Hepatocyte (in vitro differentiated cells): Measurements from ENCODE around the gene NR2F2. TPM values are rescaled to one million over a fixed set of nuclear protein-coding genes. Genes with fewer than 3 reads are reported as not detected.

ENCODE experiments used
- DNase-seq: peaks from one replicate; pipeline ENCODE4 v3.0.0-alpha.2; 2016; ENCODE audit warnings: low spot score
- H2AFZ ChIP-seq: fragments of 200-600 bp; sonication (generic); 2 replicates; pipeline ENCODE4 v1.6.0; 2016; ENCODE audit warnings: antibody characterized with exemption, mild to moderate bottlenecking
- H3K27ac ChIP-seq: fragments of 200-600 bp; sonication (generic); 2 replicates; pipeline ENCODE4 v1.5.1; 2016; ENCODE audit warnings: mild to moderate bottlenecking
- H3K27me3 ChIP-seq: fragments of 200-600 bp; sonication (generic); 2 replicates; pipeline ENCODE4 v1.6.1; 2016
- H3K36me3 ChIP-seq: fragments of 200-600 bp; sonication (generic); replicated peaks from 2 replicates; pipeline ENCODE4 v1.5.1; 2016; ENCODE audit warnings: low read depth; ENCODE audit not compliant: insufficient read depth
- H3K4me1 ChIP-seq: fragments of 200-600 bp; sonication (generic); 2 replicates; pipeline ENCODE4 v1.5.1; 2016; ENCODE audit warnings: mild to moderate bottlenecking, moderate library complexity; ENCODE audit not compliant: insufficient read depth
- H3K4me2 ChIP-seq: fragments of 200-600 bp; sonication (generic); 2 replicates; pipeline ENCODE4 v1.6.0; 2016
- H3K4me3 ChIP-seq: fragments of 200-600 bp; sonication (generic); 2 replicates; pipeline ENCODE4 v1.5.1; 2016; ENCODE audit warnings: mild to moderate bottlenecking
- H3K79me2 ChIP-seq: fragments of 200-600 bp; sonication (generic); 2 replicates; pipeline ENCODE4 v1.6.0; 2017; ENCODE audit warnings: mild to moderate bottlenecking
- H3K9me2 ChIP-seq: fragments of 200-600 bp; sonication (generic); replicated peaks from 2 replicates; pipeline ENCODE4 v1.6.0; 2017; ENCODE audit warnings: mild to moderate bottlenecking; ENCODE audit not compliant: insufficient read depth
- H3K9me3 ChIP-seq: fragments of 200-600 bp; sonication (generic); 2 replicates; pipeline ENCODE4 v1.5.1; 2016; ENCODE audit warnings: low read depth, mild to moderate bottlenecking
- H4K20me1 ChIP-seq: fragments of 200-600 bp; sonication (generic); 2 replicates; pipeline ENCODE4 v1.6.0; 2016; ENCODE audit warnings: mild to moderate bottlenecking; ENCODE audit not compliant: insufficient read depth, poor library complexity, severe bottlenecking
- CTCF ChIP-seq: fragments of 200-600 bp; sonication (generic); IDR thresholded peaks from 2 replicates; pipeline ENCODE4 v1.5.1; 2016; ENCODE audit warnings: antibody characterized with exemption, mild to moderate bottlenecking; ENCODE audit not compliant: poor library complexity
- EZH2 ChIP-seq: fragments of 200-600 bp; sonication (generic); IDR thresholded peaks from 2 replicates; pipeline ENCODE4 v1.6.1; 2016; ENCODE audit warnings: antibody characterized with exemption, mild to moderate bottlenecking, borderline replicate concordance
- EZH2phosphoT487 ChIP-seq: fragments of 200-600 bp; sonication (generic); IDR thresholded peaks from one replicate; pipeline ENCODE4 v1.6.1; 2018; ENCODE audit warnings: antibody characterized with exemption, mild to moderate bottlenecking, low read depth, moderate library complexity; ENCODE audit not compliant: unreplicated experiment, severe bottlenecking
- WGBS: methylation state at CpG from one replicate; pipeline ENCODE4 v1.1.6; 2016; ENCODE audit warnings: low lambda C conversion rate; ENCODE audit errors: missing lambda C conversion rate; 5-methylcytosine and 5-hydroxymethylcytosine counted together
- polyA plus RNA-seq: library from polyadenylated mRNA; unstranded; fragments of >200 nt; fragmentation: Nextera tagmentation; extraction: Ambion mirVana; gene quantifications from 2 replicates; pipeline ENCODE4 v1.2.1, GENCODE V29; 2016
- total RNA-seq: library from RNA; depleted of rRNA; stranded (reverse); fragments of >200 nt; gene quantifications from 2 replicates; pipeline ENCODE4 v1.2.3, GENCODE V29; 2014

The NR2F2 gene
- total and polyA plus RNA-seq, 2 experiments from 2014 or later = 23.0 to 27.9 TPM

- Histone ChIP-seq H3K4me2 (no peak overlapping the region), H3K9me2 (no peaks in the 10 kb centered on the region), H3K27me3 (no peaks in the 10 kb centered on the region), H3K79me2 (no peaks in the 10 kb centered on the region), H3K36me3 (no peaks in the 10 kb centered on the region), H4K20me1 (no peaks in the 10 kb centered on the region), H2AFZ (no peak overlapping the region), H3K27ac (no peak overlapping the region), H3K4me1 (no peaks in the 10 kb centered on the region), H3K9me3 (peaks cover 8% of the 10 kb centered on the region), H3K4me3 (no peak overlapping the region)
- no peak for DNase-seq
- 79% methylated on average over 9 of the region's 9 CpGs for WGBS
- TF ChIP-seq EZH2 = no peak
- TF ChIP-seq EZH2phosphoT487 = no peak
- TF ChIP-seq CTCF = no peak
Measured at GRCh38 chr15:96303503-96304056, 26.9 kb upstream of the NR2F2 start.

GRCh38 chr15:96304839-96305238 lies 25.7 kb upstream of the NR2F2 start:
- no peak overlapping the region for H2AFZ ChIP-seq
- no peak overlapping the region for H3K4me3 ChIP-seq
- no peak overlapping the region for H3K4me2 ChIP-seq
- 63% methylated on average over 3 of the region's 3 CpGs for WGBS
- no peak for TF ChIP-seq EZH2
- no peak for TF ChIP-seq CTCF
- no peak for TF ChIP-seq EZH2phosphoT487
- no peaks in the 10 kb centered on the region for H3K9me2 ChIP-seq
- no peaks in the 10 kb centered on the region for H3K36me3 ChIP-seq
- H3K9me3 ChIP-seq = no peaks in the 10 kb centered on the region
- H3K79me2 ChIP-seq = no peaks in the 10 kb centered on the region
- H3K27ac ChIP-seq = no peak overlapping the region
- peaks cover 7% of the 10 kb centered on the region for H3K4me1 ChIP-seq
- no peaks in the 10 kb centered on the region for H4K20me1 ChIP-seq
- no peaks in the 10 kb centered on the region for H3K27me3 ChIP-seq
- DNase-seq = no peak

- TF ChIP-seq EZH2 = no peak
- H4K20me1 ChIP-seq = no peaks in the 10 kb centered on the region
- H3K4me2 ChIP-seq = no peak overlapping the region
- H2AFZ ChIP-seq = no peak overlapping the region
- WGBS = 96% methylated on average over 1 of the region's 1 CpG
- H3K4me3 ChIP-seq = no peak overlapping the region
- no peaks in the 10 kb centered on the region for H3K9me2 ChIP-seq
- H3K27ac ChIP-seq = no peak overlapping the region
- no peaks in the 10 kb centered on the region for H3K27me3 ChIP-seq
- H3K4me1 ChIP-seq = peaks cover 7% of the 10 kb centered on the region
- no peaks in the 10 kb centered on the region for H3K9me3 ChIP-seq
- no peaks in the 10 kb centered on the region for H3K36me3 ChIP-seq
- no peak for DNase-seq
- no peaks in the 10 kb centered on the region for H3K79me2 ChIP-seq
Measured at GRCh38 chr15:96306321-96306720, 24.2 kb upstream of the NR2F2 start.

- H3K27ac ChIP-seq = no peak overlapping the region
Measured at GRCh38 chr15:96307856-96308394, 22.6 kb upstream of the NR2F2 start.

More at GRCh38 chr15:96307856-96308394, 22.6 kb upstream of the NR2F2 start:
- 72% methylated on average over 5 of the region's 5 CpGs for WGBS
- no peaks in the 10 kb centered on the region for H3K27me3 ChIP-seq
- peaks cover 7% of the 10 kb centered on the region for H3K4me1 ChIP-seq
- no peaks in the 10 kb centered on the region for H3K79me2 ChIP-seq
- no peaks in the 10 kb centered on the region for H3K9me3 ChIP-seq
- no peak overlapping the region for H3K4me2 ChIP-seq
- no peaks in the 10 kb centered on the region for H3K36me3 ChIP-seq
- H2AFZ ChIP-seq = no peak overlapping the region
- no peak overlapping the region for H3K4me3 ChIP-seq
- DNase-seq = no peak
- H4K20me1 ChIP-seq = no peaks in the 10 kb centered on the region
- no peaks in the 10 kb centered on the region for H3K9me2 ChIP-seq
- TF ChIP-seq EZH2 (no peak), CTCF (no peak), EZH2phosphoT487 (no peak)
